ENCODE results near the gene CUL9.

The CUL9 gene

DNA sequence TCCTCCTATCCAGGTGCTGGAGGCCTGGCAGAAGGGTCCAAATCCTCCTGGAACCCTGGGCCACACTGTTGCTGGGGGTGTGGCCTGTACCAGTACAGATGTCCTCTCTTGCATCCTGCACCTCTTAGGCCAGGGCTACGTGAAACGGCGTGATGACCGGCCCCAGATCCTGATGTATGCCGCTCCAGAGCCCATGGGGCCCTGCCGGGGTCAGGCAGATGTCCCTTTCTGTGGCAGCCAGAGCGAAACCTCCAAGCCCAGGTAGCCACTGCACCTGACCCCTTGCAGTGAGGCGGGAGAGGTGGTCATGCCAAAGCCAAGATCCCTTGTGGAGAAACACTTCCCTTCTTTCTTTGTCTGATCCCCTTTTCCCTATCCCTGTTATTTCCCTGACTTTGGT is 33.1 kb downstream of the CUL9 start:
- H3K27ac ChIP-seq = no peak overlapping the region
- TF ChIP-seq, protein P1, sequence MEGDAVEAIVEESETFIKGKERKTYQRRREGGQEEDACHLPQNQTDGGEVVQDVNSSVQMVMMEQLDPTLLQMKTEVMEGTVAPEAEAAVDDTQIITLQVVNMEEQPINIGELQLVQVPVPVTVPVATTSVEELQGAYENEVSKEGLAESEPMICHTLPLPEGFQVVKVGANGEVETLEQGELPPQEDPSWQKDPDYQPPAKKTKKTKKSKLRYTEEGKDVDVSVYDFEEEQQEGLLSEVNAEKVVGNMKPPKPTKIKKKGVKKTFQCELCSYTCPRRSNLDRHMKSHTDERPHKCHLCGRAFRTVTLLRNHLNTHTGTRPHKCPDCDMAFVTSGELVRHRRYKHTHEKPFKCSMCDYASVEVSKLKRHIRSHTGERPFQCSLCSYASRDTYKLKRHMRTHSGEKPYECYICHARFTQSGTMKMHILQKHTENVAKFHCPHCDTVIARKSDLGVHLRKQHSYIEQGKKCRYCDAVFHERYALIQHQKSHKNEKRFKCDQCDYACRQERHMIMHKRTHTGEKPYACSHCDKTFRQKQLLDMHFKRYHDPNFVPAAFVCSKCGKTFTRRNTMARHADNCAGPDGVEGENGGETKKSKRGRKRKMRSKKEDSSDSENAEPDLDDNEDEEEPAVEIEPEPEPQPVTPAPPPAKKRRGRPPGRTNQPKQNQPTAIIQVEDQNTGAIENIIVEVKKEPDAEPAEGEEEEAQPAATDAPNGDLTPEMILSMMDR (conservative IDR thresholded peaks at IDR 0.05) = no peak

DNA sequence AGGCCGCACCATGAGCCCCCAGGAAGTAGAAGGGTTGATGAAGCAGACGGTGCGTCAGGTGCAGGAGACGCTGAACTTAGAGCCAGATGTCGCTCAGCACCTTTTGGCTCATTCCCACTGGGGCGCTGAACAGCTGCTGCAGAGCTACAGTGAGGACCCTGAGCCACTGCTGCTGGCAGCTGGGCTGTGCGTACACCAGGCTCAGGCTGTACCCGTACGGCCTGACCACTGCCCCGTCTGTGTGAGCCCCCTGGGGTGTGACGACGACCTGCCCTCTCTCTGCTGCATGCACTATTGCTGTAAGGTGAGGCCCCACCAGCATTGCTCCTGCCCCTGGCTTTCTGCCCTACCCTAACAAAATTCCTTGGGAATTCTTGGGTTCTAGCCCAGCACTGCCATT is 34.2 kb downstream of the CUL9 start:
- no peak overlapping the region for H3K27ac ChIP-seq
- TF ChIP-seq, protein P1 (conservative IDR thresholded peaks at IDR 0.05) = no peak

DNA sequence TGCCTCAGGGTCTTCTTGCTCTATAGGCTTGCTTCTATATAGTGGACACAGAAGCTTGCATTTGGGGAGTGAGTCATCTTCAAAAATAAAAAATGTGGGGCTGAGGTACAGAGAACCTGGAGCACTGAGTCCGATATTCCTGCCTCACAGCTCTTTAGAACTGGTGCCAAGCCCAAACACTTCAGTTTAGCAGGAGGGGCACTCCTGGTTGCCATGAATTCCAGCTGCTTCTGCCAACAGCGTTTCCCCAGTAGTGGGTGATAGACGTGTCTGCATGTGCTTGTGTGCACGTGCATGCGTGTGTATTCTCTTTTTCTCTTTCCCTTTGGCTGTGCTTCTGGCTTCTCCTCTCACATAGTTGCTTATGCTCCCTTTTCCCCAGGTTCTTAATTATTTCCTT is 35.4 kb downstream of the CUL9 start:
- no peak overlapping the region for H3K27ac ChIP-seq
- TF ChIP-seq, protein P1 (conservative IDR thresholded peaks at IDR 0.05) = no peak

DNA sequence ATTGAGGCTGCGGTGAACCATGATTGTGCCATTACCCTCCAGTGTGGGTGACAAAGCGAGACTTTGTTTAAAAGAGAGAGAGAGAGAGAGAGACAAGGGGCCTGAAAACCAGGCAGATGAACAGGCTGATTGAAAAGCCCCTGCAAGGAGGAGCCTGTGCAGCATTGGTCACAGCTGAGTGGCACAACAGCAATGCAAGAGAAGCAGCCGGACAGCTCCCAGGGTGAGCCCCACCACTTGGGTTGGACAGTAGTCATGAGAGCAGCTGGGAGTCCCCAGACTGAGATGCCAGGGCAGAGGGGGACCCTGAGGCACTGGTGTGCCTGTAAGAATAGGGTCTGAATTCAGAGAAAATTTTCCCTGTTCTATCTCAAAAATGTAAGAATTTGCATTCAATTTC is 37.1 kb downstream of the CUL9 start:
- H3K27ac ChIP-seq = no peak overlapping the region

DNA sequence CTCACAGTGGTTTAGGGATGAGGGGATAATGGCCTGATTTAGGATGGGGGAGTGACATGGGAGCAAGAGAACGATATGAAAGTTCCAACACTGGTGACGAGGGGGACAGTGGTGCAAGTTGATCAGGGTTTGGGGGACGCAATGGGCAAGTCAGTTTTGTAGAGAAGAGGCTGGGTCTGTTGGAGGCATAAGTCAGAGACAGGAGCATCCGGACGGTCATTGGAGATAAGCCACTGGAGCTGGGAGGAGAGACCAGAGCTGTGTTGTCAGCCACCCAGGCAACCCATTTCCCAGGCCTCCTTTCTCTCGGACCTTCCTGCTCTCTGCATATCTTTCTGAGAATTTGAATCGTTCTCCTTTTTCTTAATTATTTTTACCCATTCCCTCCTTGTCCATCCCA is 37.8 kb downstream of the CUL9 start:
- TF ChIP-seq, protein P1 (conservative IDR thresholded peaks at IDR 0.05) = no peak
- no peak overlapping the region for H3K27ac ChIP-seq

More for the DNA sequence above, 37.1 kb downstream of the CUL9 start:
- TF ChIP-seq, protein P1 (conservative IDR thresholded peaks at IDR 0.05) = no peak

DNA sequence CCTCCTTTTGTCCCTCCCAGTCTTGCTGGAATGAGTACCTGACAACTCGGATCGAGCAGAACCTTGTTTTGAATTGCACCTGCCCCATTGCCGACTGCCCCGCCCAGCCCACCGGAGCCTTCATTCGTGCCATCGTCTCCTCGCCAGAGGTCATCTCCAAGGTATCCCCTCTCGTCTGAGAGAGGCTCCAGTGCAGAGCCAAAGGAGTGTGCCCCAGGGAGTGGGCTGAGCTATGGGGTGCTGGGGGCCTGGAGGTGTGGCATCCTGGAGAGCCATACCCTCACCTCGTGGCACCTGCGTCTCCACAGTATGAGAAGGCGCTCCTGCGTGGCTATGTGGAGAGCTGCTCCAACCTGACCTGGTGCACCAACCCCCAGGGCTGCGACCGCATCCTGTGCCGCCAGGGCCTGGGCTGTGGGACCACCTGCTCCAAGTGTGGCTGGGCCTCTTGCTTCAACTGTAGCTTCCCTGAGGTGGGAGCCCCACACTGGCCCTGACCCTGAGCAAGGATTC is 38.5 kb downstream of the CUL9 start:
- TF ChIP-seq, protein P1 (conservative IDR thresholded peaks at IDR 0.05) = no peak
- no peak overlapping the region for H3K27ac ChIP-seq

DNA sequence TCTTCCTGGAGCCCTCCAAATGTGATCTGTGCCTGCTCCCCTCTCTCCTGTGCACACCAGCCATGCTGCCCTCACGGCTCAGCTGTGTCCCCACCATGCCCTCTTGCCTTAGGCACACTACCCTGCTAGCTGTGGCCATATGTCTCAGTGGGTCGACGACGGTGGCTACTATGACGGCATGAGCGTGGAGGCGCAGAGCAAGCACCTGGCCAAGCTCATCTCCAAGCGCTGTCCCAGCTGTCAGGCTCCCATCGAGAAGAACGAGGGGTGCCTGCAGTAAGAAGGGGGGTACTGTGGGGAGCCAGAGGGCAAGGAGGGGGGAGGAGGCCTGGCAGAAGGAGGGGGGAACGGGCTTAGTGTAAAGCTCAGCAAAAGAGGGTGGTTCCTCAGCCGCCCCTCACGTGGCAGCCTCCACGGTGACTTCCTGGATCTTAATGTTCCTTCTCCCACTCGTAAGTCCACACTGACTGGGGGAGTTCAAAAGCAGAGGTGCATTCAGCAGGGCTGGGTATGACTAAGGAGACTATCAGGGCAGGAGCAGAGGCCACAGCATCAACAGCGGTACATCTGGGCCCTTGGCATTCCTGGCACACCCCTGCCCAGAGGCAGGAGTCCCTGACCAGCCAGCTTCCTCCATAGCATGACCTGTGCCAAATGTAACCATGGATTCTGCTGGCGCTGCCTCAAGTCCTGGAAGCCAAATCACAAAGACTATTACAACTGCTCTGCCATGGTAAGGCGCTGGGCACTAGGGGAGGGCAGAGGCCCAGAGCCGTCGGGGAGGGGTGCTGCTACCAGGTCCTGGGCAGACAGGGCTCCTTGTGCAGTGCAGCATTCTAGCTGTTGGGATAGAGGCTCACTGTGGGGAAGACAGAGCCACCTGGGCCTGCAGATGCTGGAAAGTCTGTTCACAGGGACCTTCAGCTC is 39.3 kb downstream of the CUL9 start:
- H3K27ac ChIP-seq = no peak overlapping the region
- TF ChIP-seq, protein P1 (conservative IDR thresholded peaks at IDR 0.05) = no peak
